H1 (cell line): ENCODE data around the gene PTPRD. TPM values are rescaled to one million over a fixed set of nuclear protein-coding genes. Genes with fewer than 3 reads are reported as not detected.

Experiments
- CTCF ChIA-PET: fragments of 300-600 bp; sonication (Branson Sonifier 250); formaldehyde crosslinking; loops from one replicate; lab custom pipeline; 2021; ENCODE audit not compliant: partially characterized antibody; lab: Charles Lee
- POLR2A ChIA-PET: fragments of 300-600 bp; sonication (Branson Sonifier 250); formaldehyde crosslinking; loops from one replicate; lab custom pipeline; 2021; ENCODE audit warnings: inconsistent platforms; ENCODE audit not compliant: partially characterized antibody; lab: Charles Lee
- DNase-seq, 2 experiments: peaks; one replicate each; pipeline versions ENCODE4 v3.0.0 to v3.0.0-alpha.2; 2010 to 2022; ENCODE audit warnings: low spot score in 2 of 2, low read depth in 1 of 2, mixed read lengths in 1 of 2
- FAIRE-seq: peaks from 2 replicates; lab custom pipeline; 2011; peaks lifted over from hg19 to GRCh38; lab: Jason Lieb, UNC
- H2AFZ ChIP-seq: 2 replicates; pipeline ENCODE4 v1.8.1; 2012; ENCODE audit warnings: low read length, inconsistent platforms
- H2AK5ac ChIP-seq: 2 replicates; pipeline ENCODE4 v1.6.1; 2013; ENCODE audit warnings: low read depth, low read length
- H2BK120ac ChIP-seq: replicated peaks from 2 replicates; pipeline ENCODE3; 2013; ENCODE audit warnings: low read depth, low read length, inconsistent platforms
- H2BK12ac ChIP-seq: 2 replicates; pipeline ENCODE4 v1.6.1; 2013; ENCODE audit warnings: low read depth, low read length
- H2BK15ac ChIP-seq: 2 replicates; pipeline ENCODE4 v1.6.1; 2013; ENCODE audit warnings: low read length
- H2BK20ac ChIP-seq: 2 replicates; pipeline ENCODE4 v1.6.1; 2013; ENCODE audit warnings: low read length
- H2BK5ac ChIP-seq: 2 replicates; pipeline ENCODE4 v1.6.1; 2013; ENCODE audit warnings: low read depth, low read length
- H3K14ac ChIP-seq: 2 replicates; pipeline ENCODE4 v1.6.1; 2013; ENCODE audit warnings: inconsistent platforms; ENCODE audit not compliant: insufficient read length
- H3K18ac ChIP-seq: 2 replicates; pipeline ENCODE4 v1.6.1; 2013; ENCODE audit warnings: low read length; ENCODE audit errors: extremely low read depth
- H3K23ac ChIP-seq: 2 replicates; pipeline ENCODE4 v1.6.1; 2013; ENCODE audit warnings: inconsistent platforms; ENCODE audit not compliant: insufficient read length
- H3K23me2 ChIP-seq: 2 replicates; pipeline ENCODE4 v1.6.1; 2013; ENCODE audit warnings: low read depth, low read length
- H3K27ac ChIP-seq: 2 replicates; pipeline ENCODE4 v1.6.1; 2011; ENCODE audit warnings: low read depth, low read length, inconsistent platforms
- H3K27me3 ChIP-seq, 4 experiments: replicated peaks in 1 of 4; 1 replicate in 1 of 4; 2 replicates in 3 of 4; pipeline versions ENCODE4 v1.6.1 to v1.8.1; 2011 to 2013; ENCODE audit warnings: low read length in 3 of 4, mild to moderate bottlenecking in 3 of 4, inconsistent platforms in 2 of 4, mixed read lengths in 2 of 4, moderate library complexity in 1 of 4; ENCODE audit not compliant: control insufficient read depth in 3 of 4, insufficient read depth in 3 of 4; ENCODE audit errors: extremely low read depth in 1 of 4
- H3K36me3 ChIP-seq, 4 experiments: 2 replicates each; pipeline versions ENCODE4 v1.6.1 to v1.8.1; 2011 to 2013; ENCODE audit warnings: mild to moderate bottlenecking in 4 of 4, low read length in 3 of 4, moderate library complexity in 2 of 4, control low read depth in 1 of 4, inconsistent platforms in 1 of 4; ENCODE audit not compliant: insufficient read depth in 4 of 4, control insufficient read depth in 2 of 4
- H3K4ac ChIP-seq: replicated peaks from 2 replicates; pipeline ENCODE3; 2013; ENCODE audit warnings: low read length, low read depth, mixed read lengths, inconsistent platforms; ENCODE audit not compliant: insufficient read length
- H3K4me1 ChIP-seq, 4 experiments: replicated peaks in 1 of 4; 1 replicate in 1 of 4; 2 replicates in 3 of 4; pipeline versions ENCODE4 v1.6.1 to v1.8.1; 2011 to 2013; ENCODE audit warnings: low read length in 3 of 4, inconsistent platforms in 2 of 4, mixed read lengths in 1 of 4; ENCODE audit not compliant: insufficient read depth in 4 of 4, control insufficient read depth in 3 of 4
- H3K4me2 ChIP-seq, 2 experiments: 2 replicates each; pipeline versions ENCODE4 v1.6.1 to v1.8.1; 2011 to 2013; ENCODE audit warnings: low read depth in 2 of 2, low read length in 2 of 2, control low read depth in 1 of 2, inconsistent platforms in 1 of 2, mild to moderate bottlenecking in 1 of 2; ENCODE audit not compliant: insufficient read depth in 1 of 2
- H3K4me3 ChIP-seq, 4 experiments: fragments of 200-600, 300-600 bp in 1 of 4; sonication (generic), shearing (Covaris generic), sonication (Bioruptor Twin) in 1 of 4; 2 replicates each; pipeline versions ENCODE4 v1.5.1 to v1.8.1; 2011 to 2016; ENCODE audit warnings: low read length in 4 of 4, low read depth in 3 of 4, control low read depth in 2 of 4, inconsistent platforms in 2 of 4, mild to moderate bottlenecking in 2 of 4, mixed read lengths in 1 of 4, moderate library complexity in 1 of 4; ENCODE audit not compliant: insufficient read depth in 2 of 4; ENCODE audit errors: extremely low read depth in 1 of 4
- H3K56ac ChIP-seq: replicated peaks from 2 replicates; pipeline ENCODE3; 2013; ENCODE audit warnings: low read depth, mild to moderate bottlenecking, mixed read lengths, low read length, inconsistent platforms; ENCODE audit not compliant: insufficient read length
- H3K79me1 ChIP-seq: 2 replicates; pipeline ENCODE4 v1.6.1; 2013; ENCODE audit warnings: low read depth, low read length, control low read depth
- H3K79me2 ChIP-seq, 2 experiments: 2 replicates each; pipeline versions ENCODE4 v1.6.1 to v1.8.1; 2012 to 2013; ENCODE audit warnings: low read length in 2 of 2, mild to moderate bottlenecking in 2 of 2, inconsistent platforms in 1 of 2; ENCODE audit not compliant: insufficient read depth in 2 of 2, control insufficient read depth in 1 of 2
- H3K9ac ChIP-seq, 4 experiments: replicated peaks in 1 of 4; 1 replicate in 1 of 4; 2 replicates in 3 of 4; pipeline versions ENCODE4 v1.6.1 to v1.8.1; 2011 to 2013; ENCODE audit warnings: low read depth in 3 of 4, low read length in 3 of 4, control low read depth in 2 of 4, mild to moderate bottlenecking in 2 of 4, moderate library complexity in 2 of 4, inconsistent platforms in 1 of 4; ENCODE audit errors: extremely low read depth in 1 of 4
- H3K9me3 ChIP-seq, 2 experiments: 2 replicates each; pipeline versions ENCODE4 v1.6.1 to v1.8.1; 2012 to 2013; ENCODE audit warnings: mild to moderate bottlenecking in 2 of 2, moderate library complexity in 2 of 2, control low read depth in 1 of 2, inconsistent platforms in 1 of 2, low read depth in 1 of 2, low read length in 1 of 2, mixed read lengths in 1 of 2; ENCODE audit not compliant: insufficient read depth in 2 of 2
- H4K20me1 ChIP-seq, 2 experiments: replicated peaks in 1 of 2; 2 replicates each; pipeline versions ENCODE3 to v1.8.1; 2011 to 2013; ENCODE audit warnings: inconsistent platforms in 2 of 2, low read length in 2 of 2, mild to moderate bottlenecking in 1 of 2; ENCODE audit not compliant: insufficient read depth in 2 of 2, control insufficient read depth in 1 of 2
- H4K5ac ChIP-seq: 2 replicates; pipeline ENCODE4 v1.6.1; 2013; ENCODE audit warnings: low read length, low read depth, mixed read lengths, inconsistent platforms; ENCODE audit not compliant: insufficient read length
- H4K8ac ChIP-seq: 2 replicates; pipeline ENCODE4 v1.8.0; 2013; ENCODE audit warnings: mild to moderate bottlenecking, moderate library complexity, low read length, inconsistent platforms; ENCODE audit not compliant: insufficient read depth; ENCODE audit errors: extremely low read depth
- H4K91ac ChIP-seq: replicated peaks from 2 replicates; pipeline ENCODE3; 2013; ENCODE audit warnings: low read length, mixed read lengths, inconsistent platforms; ENCODE audit not compliant: insufficient read length
- CEBPB ChIP-seq: IDR thresholded peaks from 2 replicates; pipeline ENCODE4 v1.6.1; 2012; ENCODE audit warnings: low read depth, low read length
- JUN ChIP-seq: IDR thresholded peaks from 2 replicates; pipeline ENCODE4 v1.6.1; 2011; ENCODE audit warnings: low read depth, mild to moderate bottlenecking, improper control_type of control experiment, low read length
- JUND ChIP-seq: IDR thresholded peaks from 2 replicates; pipeline ENCODE4 v1.6.1; 2011; ENCODE audit warnings: mild to moderate bottlenecking, improper control_type of control experiment, low read length
- NANOG ChIP-seq: IDR thresholded peaks from 2 replicates; pipeline ENCODE4 v1.6.1; 2011; ENCODE audit warnings: low read length, low read depth, mild to moderate bottlenecking, inconsistent platforms; ENCODE audit not compliant: insufficient read depth, poor library complexity, severe bottlenecking
- POU5F1 ChIP-seq: IDR thresholded peaks from 2 replicates; pipeline ENCODE4 v1.6.1; 2011; ENCODE audit warnings: low read depth, mild to moderate bottlenecking, low read length, moderate library complexity
- RBBP5 ChIP-seq: IDR thresholded peaks from 2 replicates; pipeline ENCODE4 v1.7.1; 2012; ENCODE audit warnings: low read depth, mild to moderate bottlenecking, inconsistent platforms, low read length, moderate library complexity, borderline replicate concordance
- SRF ChIP-seq: IDR thresholded peaks from 2 replicates; pipeline ENCODE4 v1.6.1; 2011; ENCODE audit warnings: mild to moderate bottlenecking, low read depth, low read length, moderate library complexity
- TAF1 ChIP-seq: IDR thresholded peaks from 2 replicates; pipeline ENCODE4 v1.6.1; 2011; ENCODE audit warnings: mild to moderate bottlenecking, low read depth, low read length
- YY1 ChIP-seq: IDR thresholded peaks from 2 replicates; pipeline ENCODE4 v1.6.1; 2011; ENCODE audit warnings: low read depth, mild to moderate bottlenecking, low read length
- WGBS, 2 experiments: shearing (Covaris generic) in 1 of 2; methylation state at CpG; one replicate each; pipeline versions ENCODE4 v1.1.6 to v1.1.7; 2013 to 2015; ENCODE audit warnings: low lambda C conversion rate in 2 of 2, mixed read lengths in 2 of 2, inconsistent platforms in 1 of 2, low coverage in 1 of 2, missing lambda C conversion rate in 1 of 2; ENCODE audit not compliant: insufficient replicate concordance in 2 of 2, insufficient coverage in 1 of 2, insufficient read length in 1 of 2; ENCODE audit errors: extremely low coverage in 1 of 2, missing lambda C conversion rate in 1 of 2; 5-methylcytosine and 5-hydroxymethylcytosine counted together
- polyA plus RNA-seq, 7 experiments: library from polyadenylated mRNA; depleted of rRNA in 3 of 7; stranded (reverse) in 5 of 7; unstranded in 2 of 7; fragments of >200 nt in 5 of 7; fragments of 200-250 nt in 2 of 7; gene quantifications; 1 replicate in 5 of 7; 2 replicates in 1 of 7; 4 replicates in 1 of 7; pipeline versions ENCODE4 v1.2.1 to v1.2.3, GENCODE V29; 2011 to 2013; ENCODE audit warnings: missing spikeins in 2 of 7, mixed read lengths in 2 of 7
- total RNA-seq: library from RNA; stranded (reverse); fragmentation: NEBNext Ultra II Directional; extraction: Animal tissue kit (Norgen Biotek cat#: 25700); gene quantifications from 2 replicates; pipeline ENCODE4 v1.2.1, GENCODE V29; 2021
- TF ChIP-seq, protein P1 (sequence below), 3 experiments: IDR thresholded peaks; 1 replicate in 2 of 3; 2 replicates in 1 of 3; pipeline versions ENCODE4 v1.5.1 to v1.6.1; 2011; ENCODE audit warnings: low read length in 3 of 3, mild to moderate bottlenecking in 3 of 3, inconsistent platforms in 2 of 3, low read depth in 1 of 3, moderate library complexity in 1 of 3; ENCODE audit not compliant: insufficient read depth in 1 of 3; ENCODE audit errors: control extremely low read depth in 1 of 3

Gene PTPRD
- total and polyA plus RNA-seq, 2 of the 8 experiments (the other 6 are each of a cell fraction or from before 2014, with no cell fraction given) = 17.2 to 77.0 TPM

DNA sequence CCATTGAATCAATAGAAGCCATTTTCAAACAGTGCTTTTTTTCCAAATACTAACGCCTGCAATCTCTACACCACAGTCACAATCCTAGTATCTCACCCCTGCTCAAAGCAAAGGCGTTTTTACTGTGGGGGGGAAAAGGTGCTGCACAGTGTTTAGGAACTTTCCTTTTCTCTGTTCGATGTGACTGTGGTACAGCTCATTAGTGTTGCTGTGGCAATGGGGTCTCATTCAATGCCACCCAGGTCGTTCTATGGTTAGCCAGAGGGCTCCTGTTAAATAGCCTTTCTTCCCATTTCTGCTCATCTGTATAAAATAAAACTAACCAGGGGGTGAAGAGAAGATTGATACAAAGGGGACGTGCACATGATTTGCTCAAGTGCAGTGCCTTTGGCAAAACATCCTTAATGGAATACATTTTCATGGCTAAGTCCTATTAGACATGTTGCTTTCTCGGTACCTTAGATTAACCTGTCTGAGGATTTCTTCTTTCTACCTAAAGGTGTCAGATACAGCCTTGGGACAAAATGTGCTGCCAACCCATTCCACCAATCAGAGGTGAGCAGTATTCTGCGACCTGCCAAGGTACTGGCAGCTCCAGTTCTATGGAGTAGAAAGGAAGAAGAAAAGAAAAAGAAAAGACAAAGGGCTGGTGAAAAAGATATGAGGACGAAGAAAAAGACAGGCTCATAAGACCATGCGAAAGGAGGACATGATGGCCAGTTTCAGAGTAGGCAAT, 2161.8 kb downstream of the PTPRD start:
- H3K4me3 ChIP-seq = no peak overlapping the region
- no peaks in the 10 kb centered on the region for H3K9me3 ChIP-seq
- H3K23ac ChIP-seq = no peak overlapping the region
- no peak overlapping the region for H3K14ac ChIP-seq
- ChIA-PET CTCF (no interaction called here), POLR2A (no interaction called here)
- H3K79me1 ChIP-seq = no peaks in the 10 kb centered on the region
- no peak overlapping the region for H4K8ac ChIP-seq
- no peak overlapping the region for H2AK5ac ChIP-seq
- H2BK15ac ChIP-seq = no peak overlapping the region
- DNase-seq (no peak), FAIRE-seq (no peak)
- H2BK5ac ChIP-seq = no peak overlapping the region
- no peaks in the 10 kb centered on the region for H3K79me2 ChIP-seq
- WGBS, 2 experiments = 86% methylated on average over 9 of the region's 9 CpGs; no CpG with 5 or more reads in 1 of the 2 experiments
- no peak overlapping the region for H4K91ac ChIP-seq
- no peak overlapping the region for H2AFZ ChIP-seq
- H3K4me1 ChIP-seq = no peaks in the 10 kb centered on the region
- no peak for TF ChIP-seq YY1
- TF ChIP-seq JUN = no peak
- TF ChIP-seq, protein P1, sequence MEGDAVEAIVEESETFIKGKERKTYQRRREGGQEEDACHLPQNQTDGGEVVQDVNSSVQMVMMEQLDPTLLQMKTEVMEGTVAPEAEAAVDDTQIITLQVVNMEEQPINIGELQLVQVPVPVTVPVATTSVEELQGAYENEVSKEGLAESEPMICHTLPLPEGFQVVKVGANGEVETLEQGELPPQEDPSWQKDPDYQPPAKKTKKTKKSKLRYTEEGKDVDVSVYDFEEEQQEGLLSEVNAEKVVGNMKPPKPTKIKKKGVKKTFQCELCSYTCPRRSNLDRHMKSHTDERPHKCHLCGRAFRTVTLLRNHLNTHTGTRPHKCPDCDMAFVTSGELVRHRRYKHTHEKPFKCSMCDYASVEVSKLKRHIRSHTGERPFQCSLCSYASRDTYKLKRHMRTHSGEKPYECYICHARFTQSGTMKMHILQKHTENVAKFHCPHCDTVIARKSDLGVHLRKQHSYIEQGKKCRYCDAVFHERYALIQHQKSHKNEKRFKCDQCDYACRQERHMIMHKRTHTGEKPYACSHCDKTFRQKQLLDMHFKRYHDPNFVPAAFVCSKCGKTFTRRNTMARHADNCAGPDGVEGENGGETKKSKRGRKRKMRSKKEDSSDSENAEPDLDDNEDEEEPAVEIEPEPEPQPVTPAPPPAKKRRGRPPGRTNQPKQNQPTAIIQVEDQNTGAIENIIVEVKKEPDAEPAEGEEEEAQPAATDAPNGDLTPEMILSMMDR (IDR thresholded peaks at IDR 0.05; ENCODE audit: control extremely low read depth in 1 of 3, insufficient read depth in 1 of 3, low read depth in 1 of 3, low read length in 3 of 3) = no peak
- TF ChIP-seq JUND = no peak
- TF ChIP-seq SRF = no peak
- no peak for TF ChIP-seq POU5F1
- no peak for TF ChIP-seq TAF1
- TF ChIP-seq RBBP5 = no peak
- no peak for TF ChIP-seq NANOG
- TF ChIP-seq CEBPB = no peak
- no peak overlapping the region for H2BK120ac ChIP-seq
- H3K56ac ChIP-seq = no peak overlapping the region
- no peaks in the 10 kb centered on the region for H3K36me3 ChIP-seq
- H3K4ac ChIP-seq = no peak overlapping the region
- no peaks in the 10 kb centered on the region for H4K20me1 ChIP-seq
- H2BK12ac ChIP-seq = no peak overlapping the region
- H3K4me2 ChIP-seq = no peak overlapping the region
- H3K23me2 ChIP-seq = no peaks in the 10 kb centered on the region
- H2BK20ac ChIP-seq = no peak overlapping the region
- H3K9ac ChIP-seq = no peak overlapping the region
- H4K5ac ChIP-seq = no peak overlapping the region
- no peak overlapping the region for H3K27ac ChIP-seq
- no peaks in the 10 kb centered on the region for H3K27me3 ChIP-seq
- H3K18ac ChIP-seq = no peak overlapping the region
